GM12878 (cell line): ENCODE results near the gene ST7. TPM values are rescaled to one million over a fixed set of nuclear protein-coding genes. Genes with fewer than 3 reads are reported as not detected.

Experiments
- BCLAF1 ChIP-seq: fragments of 450-650 bp; IDR thresholded peaks from 2 replicates; pipeline ENCODE4 v1.6.1; 2017; ENCODE audit warnings: antibody characterized with exemption, mild to moderate bottlenecking, moderate library complexity
- CUX1 ChIP-seq: IDR thresholded peaks from 2 replicates; pipeline ENCODE4 v1.6.1; 2012; ENCODE audit warnings: improper control_type of control experiment, low read depth, low read length; ENCODE audit not compliant: insufficient replicate concordance
- E4F1 ChIP-seq: fragments of 450-650 bp; IDR thresholded peaks from 2 replicates; pipeline ENCODE4 v1.6.1; 2018; ENCODE audit warnings: borderline replicate concordance, mild to moderate bottlenecking; ENCODE audit not compliant: partially characterized antibody
- EP300 ChIP-seq, 2 experiments: fragments of 150-350 bp in 1 of 2; IDR thresholded peaks; 2 replicates each; pipeline ENCODE4 v1.6.1; 2011 to 2012; ENCODE audit warnings: low read depth in 2 of 2, low read length in 2 of 2, borderline replicate concordance in 1 of 2, improper control_type of control experiment in 1 of 2, inconsistent platforms in 1 of 2; ENCODE audit not compliant: control insufficient read depth in 1 of 2
- MEF2A ChIP-seq: IDR thresholded peaks from 2 replicates; pipeline ENCODE4 v1.6.1; 2011; ENCODE audit warnings: low read depth, mild to moderate bottlenecking, low read length, moderate library complexity; ENCODE audit not compliant: insufficient read depth
- MYB ChIP-seq: fragments of 150-350 bp; IDR thresholded peaks from 2 replicates; pipeline ENCODE4 v1.6.1; 2014; ENCODE audit warnings: mild to moderate bottlenecking, low read depth, low read length, borderline replicate concordance
- NKRF ChIP-seq: fragments of 450-650 bp; conservative IDR thresholded peaks from 2 replicates; pipeline ENCODE4 v1.6.1; 2017; ENCODE audit warnings: mild to moderate bottlenecking, moderate library complexity
- NRF1 ChIP-seq: conservative IDR thresholded peaks from 2 replicates; pipeline ENCODE4 v1.6.1; 2011; ENCODE audit warnings: mild to moderate bottlenecking, low read depth, low read length, improper control_type of control experiment
- PKNOX1 ChIP-seq: fragments of 450-650 bp; IDR thresholded peaks from 2 replicates; pipeline ENCODE4 v1.6.1; 2016; ENCODE audit warnings: mild to moderate bottlenecking
- RUNX3 ChIP-seq: IDR thresholded peaks from 2 replicates; pipeline ENCODE4 v1.6.1; 2012; ENCODE audit warnings: low read length, inconsistent platforms
- SIN3A ChIP-seq: IDR thresholded peaks from 2 replicates; pipeline ENCODE4 v1.6.1; 2012; ENCODE audit warnings: low read depth, low read length, improper control_type of control experiment
- TBL1XR1 ChIP-seq: IDR thresholded peaks from 2 replicates; pipeline ENCODE4 v1.6.1; 2012; ENCODE audit warnings: low read depth, low read length, improper control_type of control experiment
- ZZZ3 ChIP-seq: IDR thresholded peaks from 2 replicates; pipeline ENCODE4 v1.6.1; 2011; ENCODE audit warnings: low read depth; ENCODE audit not compliant: control insufficient read depth, insufficient read length
- polyA plus RNA-seq, 11 experiments: library from polyadenylated mRNA; depleted of rRNA in 4 of 11; unstranded in 6 of 11; stranded (reverse) in 5 of 11; fragments of >200 nt; fragmentation: Nextera tagmentation in 4 of 11; fragmentation: Illumina TruSeq in 1 of 11; extraction: Ambion mirVana in 4 of 11; extraction: Trizol in 1 of 11; gene quantifications; 1 replicate in 1 of 11; 2 replicates in 10 of 11; pipeline versions ENCODE4 v1.2.1 to v1.2.3, GENCODE V29; 2011 to 2016; ENCODE audit warnings: inconsistent platforms in 2 of 11, missing spikeins in 2 of 11, low read depth in 1 of 11
- total RNA-seq, 4 experiments: library from RNA; depleted of rRNA in 3 of 4; stranded (reverse); fragments of >200 nt in 3 of 4; fragmentation: Illumina TruSeq in 1 of 4; extraction: Trizol in 1 of 4; gene quantifications; 2 replicates each; pipeline versions ENCODE4 v1.2.1 to v1.2.3, GENCODE V29; 2013 to 2021

ST7 gene
- total and polyA plus RNA-seq, 10 of the 15 experiments (the other 5 are each of a cell fraction or from before 2014, with no cell fraction given), result 27.7 to 76.4 (median 53.6) TPM

GRCh38 chr7:117011419-117012260, 58.3 kb downstream of the ST7 start (continued):
- TF ChIP-seq CUX1, result peak; percentile 30
- TF ChIP-seq TBL1XR1, result no peak; the same call in none of the 2 replicates
- TF ChIP-seq NKRF, result no peak; the same call in 1 of the 2 replicates
- no peak for TF ChIP-seq NRF1
- TF ChIP-seq MYB, result no peak
- TF ChIP-seq SIN3A, result no peak
- no peak for TF ChIP-seq ZZZ3
- no peak for TF ChIP-seq BCLAF1
- TF ChIP-seq E4F1, result no peak
- peak; percentile 56; the same call in 1 of the 2 replicates for TF ChIP-seq PKNOX1
- peak; percentile 97 for TF ChIP-seq RUNX3
- TF ChIP-seq MEF2A, result peak; percentile 74
- TF ChIP-seq EP300 (IDR thresholded peaks at IDR 0.05; ENCODE audit: borderline replicate concordance in 1 of 2, control insufficient read depth in 1 of 2, low read depth in 2 of 2, low read length in 2 of 2), result peak; percentile 58 to 97
